WI38 (cell line): Measurements from ENCODE around the gene PRXL2C.
A peak's percentile ranks its signal among the peaks of the same experiment; 100 is the strongest.

Source experiments
- H3K4me3 ChIP-seq: 2 replicates; pipeline ENCODE4 v1.5.1; 2011; ENCODE audit warnings: low read depth, mild to moderate bottlenecking, control low read depth, low read length
- TF ChIP-seq, protein P1 (sequence below): IDR thresholded peaks from 2 replicates; pipeline ENCODE4 v1.5.1; 2012; ENCODE audit warnings: low read depth, mild to moderate bottlenecking, control low read depth, low read length

PRXL2C gene

GRCh38 chr9:96620181-96620514 is 35.0 kb downstream of the PRXL2C start:
- TF ChIP-seq, protein P1, sequence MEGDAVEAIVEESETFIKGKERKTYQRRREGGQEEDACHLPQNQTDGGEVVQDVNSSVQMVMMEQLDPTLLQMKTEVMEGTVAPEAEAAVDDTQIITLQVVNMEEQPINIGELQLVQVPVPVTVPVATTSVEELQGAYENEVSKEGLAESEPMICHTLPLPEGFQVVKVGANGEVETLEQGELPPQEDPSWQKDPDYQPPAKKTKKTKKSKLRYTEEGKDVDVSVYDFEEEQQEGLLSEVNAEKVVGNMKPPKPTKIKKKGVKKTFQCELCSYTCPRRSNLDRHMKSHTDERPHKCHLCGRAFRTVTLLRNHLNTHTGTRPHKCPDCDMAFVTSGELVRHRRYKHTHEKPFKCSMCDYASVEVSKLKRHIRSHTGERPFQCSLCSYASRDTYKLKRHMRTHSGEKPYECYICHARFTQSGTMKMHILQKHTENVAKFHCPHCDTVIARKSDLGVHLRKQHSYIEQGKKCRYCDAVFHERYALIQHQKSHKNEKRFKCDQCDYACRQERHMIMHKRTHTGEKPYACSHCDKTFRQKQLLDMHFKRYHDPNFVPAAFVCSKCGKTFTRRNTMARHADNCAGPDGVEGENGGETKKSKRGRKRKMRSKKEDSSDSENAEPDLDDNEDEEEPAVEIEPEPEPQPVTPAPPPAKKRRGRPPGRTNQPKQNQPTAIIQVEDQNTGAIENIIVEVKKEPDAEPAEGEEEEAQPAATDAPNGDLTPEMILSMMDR: no peak
- peak overlapping the region; percentile 63 for H3K4me3 ChIP-seq

DNA sequence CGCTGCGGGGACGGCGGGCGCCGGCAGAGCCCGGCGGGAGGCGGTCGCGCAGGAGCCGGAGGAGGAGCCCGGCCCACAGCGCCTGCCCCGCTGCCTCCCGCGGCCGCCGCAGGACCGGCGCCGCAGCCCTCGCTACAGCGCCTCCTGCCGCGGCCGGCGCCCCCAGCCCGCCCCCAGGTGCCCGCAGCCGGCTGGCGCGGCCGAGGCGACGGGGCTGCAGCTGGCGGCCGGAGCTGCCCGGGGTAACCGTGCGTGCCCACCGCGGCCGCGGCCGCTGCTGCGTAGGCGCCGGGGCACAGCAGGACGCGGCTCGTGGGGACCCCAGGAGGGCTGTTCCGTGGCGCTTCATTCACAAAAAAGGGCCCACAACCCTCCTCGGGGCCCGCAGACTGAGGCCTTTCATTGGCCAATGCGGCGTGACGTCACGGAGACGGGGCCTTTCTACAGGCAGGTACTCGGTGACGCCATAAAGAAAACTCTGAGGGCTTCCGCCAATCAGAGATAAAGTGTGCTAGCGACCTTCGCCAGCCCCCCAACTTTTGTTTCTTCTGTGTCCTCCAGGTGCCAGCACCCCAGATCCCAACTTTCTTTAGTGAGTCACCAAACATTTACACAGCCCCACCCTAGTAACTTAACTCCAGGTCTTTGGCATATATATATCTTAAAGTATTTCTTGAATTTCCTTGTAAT is 35.5 kb downstream of the PRXL2C start, which contains the start of gene CDC14B:
Gene CDC14B, minus strand, starts transcription at position 353 of the 690 bp plus-strand sequence. CDS start 465 bp downstream, outside the sequence.
- TF ChIP-seq, protein P1: no peak
- peak within 1 kb of the TSS; percentile 74 for H3K4me3 ChIP-seq

- TF ChIP-seq, protein P1: no peak
- H3K4me3 ChIP-seq: peak overlapping the region; percentile 74
These were observed 36.0 kb downstream of the PRXL2C start for GRCh38 chr9:96619124-96619465.

DNA sequence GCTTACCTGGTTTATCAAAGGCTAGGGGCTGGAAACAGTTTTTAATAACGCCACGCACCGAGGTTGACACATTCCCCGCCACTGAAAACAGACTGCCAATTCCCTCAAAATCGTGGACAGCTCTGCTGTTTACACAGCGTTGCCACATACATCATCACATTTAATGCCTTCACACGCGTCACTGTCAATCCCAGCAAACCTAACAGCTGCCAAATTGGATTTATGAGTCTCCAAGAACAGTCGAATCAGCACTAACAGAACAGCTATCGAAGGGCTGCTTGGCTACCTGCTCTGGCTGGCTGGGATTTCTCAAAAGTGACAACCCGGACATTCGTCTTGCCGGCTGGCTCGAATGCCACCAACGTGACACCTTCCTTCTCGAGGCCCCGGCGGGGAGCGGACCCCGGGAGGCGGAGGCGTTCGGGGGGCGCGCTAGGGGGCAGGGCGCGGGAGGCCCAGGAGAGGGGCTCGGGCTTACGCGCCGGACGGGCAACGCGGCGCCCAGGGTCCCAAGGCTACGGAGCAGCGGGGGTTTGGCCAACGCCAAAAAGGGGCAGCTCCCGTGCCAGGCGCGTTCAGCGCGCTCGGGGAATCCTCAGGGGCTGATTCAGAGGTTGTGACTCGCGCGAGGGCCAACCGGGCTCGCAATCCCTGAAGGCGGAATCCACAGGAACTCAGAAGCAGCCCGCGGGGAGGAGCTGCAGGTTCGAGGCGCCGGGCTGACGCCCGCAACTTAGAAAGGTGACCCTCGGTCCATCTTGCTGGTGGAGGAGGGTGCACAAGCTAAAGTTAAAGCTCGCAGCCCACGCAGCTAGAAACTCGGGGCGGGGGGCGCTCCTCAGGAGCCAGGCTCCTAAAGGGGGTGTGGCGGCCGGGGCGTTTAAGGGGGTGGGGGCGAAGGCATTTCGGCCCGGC is 36.7 kb downstream of the PRXL2C start:
- peak overlapping the region; percentile 74 for H3K4me3 ChIP-seq
- TF ChIP-seq, protein P1: no peak

DNA sequence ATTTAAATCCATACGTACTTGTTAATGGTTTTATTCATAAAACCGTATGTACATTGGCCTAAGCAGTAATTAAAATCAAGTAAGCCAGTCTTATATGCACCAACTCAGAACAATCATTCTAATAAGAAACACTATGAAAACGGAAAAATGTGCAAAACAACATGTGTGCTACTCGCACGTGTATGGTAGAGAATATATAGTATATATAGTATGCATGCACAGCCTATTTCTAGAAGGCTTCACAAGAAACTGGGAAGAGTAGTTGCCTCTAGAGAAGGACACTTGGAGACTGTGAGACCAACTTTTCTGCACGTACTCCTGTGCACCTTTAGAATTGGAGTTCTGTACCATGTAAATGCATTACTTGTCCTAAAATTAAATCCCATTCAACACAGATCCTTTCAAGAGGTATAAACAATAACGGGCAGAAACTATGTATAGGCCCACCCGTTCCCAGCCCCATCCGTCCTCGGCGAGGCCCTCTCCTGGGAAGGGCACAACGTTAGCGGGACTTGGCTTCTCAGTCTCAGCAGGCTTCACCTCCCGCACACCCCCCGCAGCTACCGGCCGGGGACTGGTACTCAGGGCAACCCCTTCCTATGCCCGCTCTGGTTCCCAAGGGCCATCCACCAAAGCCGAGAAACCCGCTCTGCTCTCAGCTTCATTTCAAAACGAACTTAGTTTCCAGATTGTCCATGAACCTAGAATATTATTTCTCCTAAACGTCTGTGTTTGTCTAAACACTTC is 37.5 kb downstream of the PRXL2C start:
- TF ChIP-seq, protein P1: no peak
- H3K4me3 ChIP-seq: peak overlapping the region; percentile 74

DNA sequence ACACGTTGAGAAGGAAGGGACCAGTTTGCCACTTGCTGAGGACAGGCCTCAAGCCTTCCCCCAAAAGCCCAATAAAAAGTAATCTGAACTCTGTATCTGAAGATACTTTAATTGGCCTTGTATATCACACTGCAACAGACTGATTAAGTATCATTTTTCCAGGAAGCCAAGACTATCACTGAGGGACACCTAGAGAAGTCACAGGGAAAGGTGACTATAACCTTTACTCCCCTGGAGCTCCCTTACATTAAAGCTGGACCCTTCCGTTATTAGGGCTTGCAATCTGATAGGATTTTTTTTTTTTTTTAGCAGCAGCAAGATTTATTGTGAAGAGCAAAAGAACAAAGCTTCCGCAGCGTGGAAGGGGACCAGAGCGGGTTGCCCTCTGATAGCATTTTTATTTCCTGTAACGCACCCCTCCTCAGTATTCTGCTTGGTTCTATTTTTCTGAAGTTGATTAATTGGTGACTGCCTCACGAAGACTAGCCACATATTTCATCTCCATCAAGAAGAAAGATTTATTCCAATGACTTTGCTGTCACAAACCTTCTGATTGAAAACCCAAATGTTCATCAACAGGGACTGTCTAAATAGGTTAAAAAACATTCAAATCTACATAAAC is 38.2 kb downstream of the PRXL2C start:
- TF ChIP-seq, protein P1: no peak
- H3K4me3 ChIP-seq: no peak overlapping the region
